Right atrium auricular region (tissue), 2 donors: Measurements from ENCODE around the gene MROH7. TPM values are rescaled to one million over a fixed set of nuclear protein-coding genes. Genes with fewer than 3 reads are reported as not detected.

ENCODE experiments used
- DNase-seq: peaks from one replicate; pipeline ENCODE4 v3.0.0-alpha.2; 2019; ENCODE audit warnings: low spot score
- H3K27ac ChIP-seq, 2 donors: fragments of 200-600 bp; sonication (generic); 1 replicate in 1 of 2; 2 replicates in 1 of 2; pipeline ENCODE4 v1.5.1; 2016 to 2019
- H3K27me3 ChIP-seq, 2 donors: fragments of 200-600 bp; sonication (generic); one replicate each; pipeline versions ENCODE4 v1.5.1 to v1.6.0; 2017 to 2019
- H3K36me3 ChIP-seq: fragments of 200-600 bp; sonication (generic); one replicate; pipeline ENCODE4 v1.5.1; 2016
- H3K4me1 ChIP-seq, 2 donors: fragments of 200-600 bp; sonication (generic); one replicate each; pipeline versions ENCODE4 v1.5.1 to v1.6.0; 2017 to 2019
- H3K4me3 ChIP-seq, 2 donors: fragments of 200-600 bp; sonication (generic); 1 replicate in 1 of 2; 2 replicates in 1 of 2; pipeline ENCODE4 v1.5.1; 2017 to 2019; ENCODE audit warnings: mild to moderate bottlenecking in 1 of 2, moderate library complexity in 1 of 2
- H3K9me3 ChIP-seq, 2 donors: fragments of 200-600 bp; sonication (generic); one replicate each; pipeline ENCODE4 v1.5.1; 2019
- CTCF ChIP-seq, 2 donors: fragments of 200-600 bp; sonication (generic); IDR thresholded peaks; one replicate each; pipeline ENCODE4 v1.5.1; 2019; ENCODE audit warnings: antibody characterized with exemption in 2 of 2
- total RNA-seq, 2 donors: library from RNA; depleted of rRNA; stranded (reverse); fragments of >200 nt; gene quantifications; one replicate each; pipeline ENCODE4 v1.1.0, GENCODE V29; 2016

Gene MROH7
- total RNA-seq, 2 donors from 2014 or later, result 5.5 to 6.9 TPM

- no peaks in the 10 kb centered on the region for H3K4me1 ChIP-seq
- no peak overlapping the region for H3K27ac ChIP-seq
- no peaks in the 10 kb centered on the region for H3K9me3 ChIP-seq
- TF ChIP-seq CTCF (IDR thresholded peaks at IDR 0.05), result no peak
- no peaks in the 10 kb centered on the region for H3K27me3 ChIP-seq
- peaks cover 52% of the 10 kb centered on the region for H3K36me3 ChIP-seq
- peak; percentile 32 for DNase-seq
- H3K4me3 ChIP-seq, result no peak overlapping the region
Observed at GRCh38 chr1:54742282-54742681, 100.7 kb downstream of the MROH7 start.

GRCh38 chr1:54743416-54744226 lies 102.0 kb downstream of the MROH7 start:
- no peak for TF ChIP-seq CTCF (IDR thresholded peaks at IDR 0.05)
- Histone ChIP-seq H3K9me3 (no peaks in the 10 kb centered on the region), H3K27ac (no peak overlapping the region), H3K27me3 (no peaks in the 10 kb centered on the region), H3K36me3 (peaks cover 38% of the 10 kb centered on the region), H3K4me3 (no peak overlapping the region), H3K4me1 (no peaks in the 10 kb centered on the region)
- DNase-seq, result no peak

- H3K36me3 ChIP-seq, result peaks cover 30% of the 10 kb centered on the region
- no peak overlapping the region for H3K27ac ChIP-seq
- no peak overlapping the region for H3K4me3 ChIP-seq
- H3K4me1 ChIP-seq, result no peaks in the 10 kb centered on the region
- H3K9me3 ChIP-seq, result no peaks in the 10 kb centered on the region
- TF ChIP-seq CTCF (IDR thresholded peaks at IDR 0.05), result no peak
- no peak for DNase-seq
- no peaks in the 10 kb centered on the region for H3K27me3 ChIP-seq
Observed at GRCh38 chr1:54744696-54745095, 103.1 kb downstream of the MROH7 start.

- Histone ChIP-seq H3K36me3 (peaks cover 24% of the 10 kb centered on the region), H3K27ac (no peak overlapping the region)
- no peak for TF ChIP-seq CTCF (IDR thresholded peaks at IDR 0.05)
Observed at GRCh38 chr1:54745274-54745673, 103.7 kb downstream of the MROH7 start.

GRCh38 chr1:54745864-54746263 lies 104.3 kb downstream of the MROH7 start:
- H3K27me3 ChIP-seq, result no peaks in the 10 kb centered on the region
- no peaks in the 10 kb centered on the region for H3K4me1 ChIP-seq
- TF ChIP-seq CTCF (IDR thresholded peaks at IDR 0.05), result no peak
- H3K27ac ChIP-seq, result no peak overlapping the region
- DNase-seq, result no peak
- no peak overlapping the region for H3K4me3 ChIP-seq
- H3K9me3 ChIP-seq, result no peaks in the 10 kb centered on the region
- H3K36me3 ChIP-seq, result peaks cover 20% of the 10 kb centered on the region

More at GRCh38 chr1:54745274-54745673, 103.7 kb downstream of the MROH7 start:
- no peaks in the 10 kb centered on the region for H3K9me3 ChIP-seq
- no peak for DNase-seq
- H3K4me3 ChIP-seq, result no peak overlapping the region
- no peaks in the 10 kb centered on the region for H3K27me3 ChIP-seq
- H3K4me1 ChIP-seq, result no peaks in the 10 kb centered on the region
